T-helper 1 cell treated with Interleukin-12 subunit alpha and Interleukin-12 subunit beta and Interleukin-4 antibody, amounts not matched to agents 30 μg/mL and 1 μg/mL, for 36 hours (primary cell): ENCODE data around the gene C1orf232.

Source experiments
- H3K27ac Mint-ChIP-seq: one replicate; pipeline ENCODE4 v1.8.0; 2021; ENCODE audit warnings: mild to moderate bottlenecking, mixed read lengths
- H3K27me3 Mint-ChIP-seq: one replicate; pipeline ENCODE4 v1.8.0; 2021; ENCODE audit warnings: low read depth, mixed read lengths
- H3K36me3 Mint-ChIP-seq: one replicate; pipeline ENCODE4 v1.8.0; 2021; ENCODE audit warnings: low read depth, mixed read lengths
- H3K4me1 Mint-ChIP-seq: one replicate; pipeline ENCODE4 v1.8.0; 2021; ENCODE audit warnings: low read depth, mixed read lengths
- H3K4me3 Mint-ChIP-seq: one replicate; pipeline ENCODE4 v1.8.0; 2021; ENCODE audit warnings: mild to moderate bottlenecking, moderate library complexity, mixed read lengths
- H3K9me3 Mint-ChIP-seq: one replicate; pipeline ENCODE4 v1.8.0; 2021; ENCODE audit warnings: mixed read lengths

C1orf232 gene

GRCh38 chr1:26189331-26189730 is 20.6 kb upstream of the C1orf232 start:
- Mint-ChIP-seq H3K9me3 (no peaks in the 10 kb centered on the region), H3K4me1 (peaks cover 20% of the 10 kb centered on the region), H3K4me3 (no peak overlapping the region), H3K27me3 (peaks cover 8% of the 10 kb centered on the region), H3K36me3 (peaks cover 2% of the 10 kb centered on the region), H3K27ac (no peak overlapping the region)

DNA sequence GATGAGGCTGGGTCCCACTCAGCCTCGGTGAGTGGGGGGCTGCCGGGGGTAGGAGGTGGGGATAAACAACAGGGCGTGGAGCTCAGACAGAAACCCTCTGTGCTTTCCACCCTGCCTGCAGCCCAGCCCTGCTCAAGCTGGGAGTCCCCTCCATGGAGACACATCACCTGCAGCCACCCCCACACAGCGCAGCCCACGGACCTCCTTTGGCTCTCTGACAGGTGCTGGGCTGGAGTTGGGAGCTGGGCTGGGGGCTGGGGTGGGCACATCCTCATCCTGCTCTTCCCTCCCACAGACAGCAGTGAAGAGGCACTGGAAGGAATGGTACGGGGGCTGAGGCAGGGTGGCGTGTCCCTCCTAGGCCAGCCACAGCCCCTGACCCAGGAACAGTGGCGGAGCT is 19.7 kb upstream of the C1orf232 start:
- Mint-ChIP-seq H3K4me3 (no peak overlapping the region), H3K9me3 (no peaks in the 10 kb centered on the region), H3K4me1 (peaks cover 15% of the 10 kb centered on the region), H3K27ac (no peak overlapping the region), H3K36me3 (peaks cover 2% of the 10 kb centered on the region), H3K27me3 (peaks cover 3% of the 10 kb centered on the region)

GRCh38 chr1:26187882-26188281 is 19.1 kb upstream of the C1orf232 start:
- Mint-ChIP-seq H3K27me3 (peaks cover 3% of the 10 kb centered on the region), H3K4me3 (no peak overlapping the region), H3K36me3 (peaks cover 2% of the 10 kb centered on the region), H3K9me3 (no peaks in the 10 kb centered on the region), H3K4me1 (peaks cover 10% of the 10 kb centered on the region), H3K27ac (no peak overlapping the region)

DNA sequence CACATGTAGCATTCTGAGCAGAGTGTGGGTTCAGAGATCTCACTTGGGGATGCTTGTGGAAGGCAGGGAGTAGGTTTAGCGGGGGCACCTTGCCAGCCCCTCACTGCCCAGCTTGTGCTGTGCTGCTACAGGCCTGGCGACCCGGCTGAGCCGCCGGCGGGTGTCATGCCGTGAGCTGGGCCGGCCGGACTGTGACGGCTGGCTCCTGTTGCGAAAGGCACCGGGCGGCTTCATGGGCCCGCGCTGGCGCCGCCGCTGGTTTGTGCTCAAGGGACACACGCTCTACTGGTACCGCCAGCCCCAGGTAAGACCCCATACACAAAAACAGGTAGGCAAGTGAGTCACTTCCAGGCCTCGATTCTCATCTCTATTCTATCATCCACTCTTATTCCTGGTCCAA is 16.1 kb upstream of the C1orf232 start:
- Mint-ChIP-seq H3K27me3 (no peaks in the 10 kb centered on the region), H3K4me1 (no peaks in the 10 kb centered on the region), H3K4me3 (no peak overlapping the region), H3K27ac (no peak overlapping the region), H3K36me3 (no peaks in the 10 kb centered on the region), H3K9me3 (no peaks in the 10 kb centered on the region)

- Mint-ChIP-seq H3K4me1 (no peaks in the 10 kb centered on the region), H3K4me3 (no peak overlapping the region), H3K36me3 (no peaks in the 10 kb centered on the region), H3K27ac (no peak overlapping the region), H3K9me3 (no peaks in the 10 kb centered on the region), H3K27me3 (no peaks in the 10 kb centered on the region)
Measured at GRCh38 chr1:26184086-26184485, 15.3 kb upstream of the C1orf232 start.

GRCh38 chr1:26182383-26182696 is 13.6 kb upstream of the C1orf232 start:
- no peaks in the 10 kb centered on the region for H3K36me3 Mint-ChIP-seq
- no peak overlapping the region for H3K27ac Mint-ChIP-seq
- no peaks in the 10 kb centered on the region for H3K9me3 Mint-ChIP-seq
- H3K4me1 Mint-ChIP-seq = peaks cover 2% of the 10 kb centered on the region
- H3K4me3 Mint-ChIP-seq = no peak overlapping the region
- no peaks in the 10 kb centered on the region for H3K27me3 Mint-ChIP-seq

- H3K9me3 Mint-ChIP-seq = no peaks in the 10 kb centered on the region
- peaks cover 2% of the 10 kb centered on the region for H3K4me1 Mint-ChIP-seq
- H3K4me3 Mint-ChIP-seq = no peak overlapping the region
- H3K36me3 Mint-ChIP-seq = no peaks in the 10 kb centered on the region
- no peaks in the 10 kb centered on the region for H3K27me3 Mint-ChIP-seq
- H3K27ac Mint-ChIP-seq = no peak overlapping the region
Measured at GRCh38 chr1:26181586-26182382, 13.0 kb upstream of the C1orf232 start.

DNA sequence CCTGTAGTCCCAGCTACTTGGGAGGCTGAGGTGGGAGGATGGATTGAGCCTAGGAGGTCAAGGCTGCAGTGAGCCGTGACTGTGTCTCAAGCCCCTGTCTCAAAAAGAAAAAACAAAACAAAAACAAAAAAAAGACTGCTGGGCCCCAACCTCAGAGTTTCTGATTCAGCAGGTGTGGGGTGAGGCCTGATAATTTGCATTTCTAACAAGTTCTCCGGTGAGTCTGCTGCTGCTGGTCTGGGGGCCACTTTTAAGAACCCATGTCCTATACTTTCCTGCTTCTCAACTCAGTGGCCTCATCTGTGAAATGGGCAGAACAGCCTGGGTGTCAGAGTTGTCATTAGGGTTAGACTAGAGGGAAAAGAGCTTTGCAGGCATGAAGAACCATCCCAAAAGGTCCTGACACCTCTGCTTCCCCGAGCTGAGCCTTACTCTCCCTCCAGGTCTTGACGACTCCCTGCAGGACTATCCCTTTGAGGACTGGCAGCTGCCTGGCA is 11.3 kb upstream of the C1orf232 start:
- Mint-ChIP-seq H3K4me1 (peaks cover 2% of the 10 kb centered on the region), H3K9me3 (no peaks in the 10 kb centered on the region), H3K4me3 (no peak overlapping the region), H3K36me3 (no peaks in the 10 kb centered on the region), H3K27ac (no peak overlapping the region), H3K27me3 (no peaks in the 10 kb centered on the region)

GRCh38 chr1:26177182-26177684 is 8.5 kb upstream of the C1orf232 start, which contains the start of gene CNKSR1:
TSS of gene CNKSR1 (plus strand) at chr1:26177491. CDS start at chr1:26177548, 57 bp downstream.
- Mint-ChIP-seq H3K27me3 (no peaks in the 10 kb centered on the region), H3K36me3 (no peaks in the 10 kb centered on the region), H3K4me3 (peak within 1 kb of the TSS; percentile 60), H3K27ac (no peak within 1 kb of the TSS), H3K9me3 (no peaks in the 10 kb centered on the region), H3K4me1 (peaks cover 2% of the 10 kb centered on the region)

- H3K27me3 Mint-ChIP-seq = no peaks in the 10 kb centered on the region
- no peaks in the 10 kb centered on the region for H3K9me3 Mint-ChIP-seq
- H3K27ac Mint-ChIP-seq = no peak overlapping the region
- no peaks in the 10 kb centered on the region for H3K36me3 Mint-ChIP-seq
- no peak overlapping the region for H3K4me3 Mint-ChIP-seq
- H3K4me1 Mint-ChIP-seq = peaks cover 11% of the 10 kb centered on the region
Measured at GRCh38 chr1:26175346-26175745, 6.6 kb upstream of the C1orf232 start.

GRCh38 chr1:26171084-26172072 is 2.6 kb upstream of the C1orf232 start, which contains the start of gene ZNF593OS:
TSS of gene ZNF593OS (minus strand) at chr1:26171832. CDS start at chr1:26171661, 171 bp downstream.
- H3K4me1 Mint-ChIP-seq = peaks cover 20% of the 10 kb centered on the region
- H3K9me3 Mint-ChIP-seq = no peaks in the 10 kb centered on the region
- H3K27me3 Mint-ChIP-seq = peaks cover 12% of the 10 kb centered on the region
- no peak within 1 kb of the TSS for H3K27ac Mint-ChIP-seq
- H3K36me3 Mint-ChIP-seq = no peaks in the 10 kb centered on the region
- H3K4me3 Mint-ChIP-seq = peak within 1 kb of the TSS; percentile 84

- H3K27me3 Mint-ChIP-seq = peaks cover 19% of the 10 kb centered on the region
- peak overlapping the region; percentile 84 for H3K4me3 Mint-ChIP-seq
- peak overlapping the region; percentile 57 for H3K27ac Mint-ChIP-seq
- peaks cover 24% of the 10 kb centered on the region for H3K4me1 Mint-ChIP-seq
- H3K36me3 Mint-ChIP-seq = no peaks in the 10 kb centered on the region
- no peaks in the 10 kb centered on the region for H3K9me3 Mint-ChIP-seq
Measured at GRCh38 chr1:26170472-26170821, 1.7 kb upstream of the C1orf232 start.

GRCh38 chr1:26169669-26170471 is 1.1 kb upstream of the C1orf232 start, which contains the start of gene ZNF593:
TSS of gene ZNF593 (plus strand) at chr1:26169908. CDS start at chr1:26169984, 76 bp downstream.
- Mint-ChIP-seq H3K4me1 (peaks cover 29% of the 10 kb centered on the region), H3K36me3 (no peaks in the 10 kb centered on the region), H3K27me3 (peaks cover 25% of the 10 kb centered on the region), H3K4me3 (peak within 1 kb of the TSS; percentile 84), H3K9me3 (no peaks in the 10 kb centered on the region), H3K27ac (peak within 1 kb of the TSS; percentile 83)

DNA sequence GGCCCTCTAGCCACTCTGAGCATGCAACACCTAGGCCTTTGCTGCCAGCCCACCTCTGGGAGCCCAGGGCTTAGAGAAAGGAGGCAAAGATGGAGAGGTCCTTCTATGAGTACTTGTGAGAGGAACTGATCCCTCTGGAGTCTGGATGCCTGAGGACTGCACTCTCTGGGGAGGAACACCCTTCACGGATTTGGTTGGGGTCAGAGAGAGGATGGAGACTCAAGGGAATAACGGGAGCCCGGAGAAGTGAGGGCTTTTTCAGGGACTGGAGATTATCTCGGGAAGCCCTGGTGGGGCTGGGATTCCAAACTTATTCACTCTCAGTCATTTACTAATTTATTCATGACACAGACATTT is 413 bp upstream of the C1orf232 start:
- Mint-ChIP-seq H3K36me3 (no peaks in the 10 kb centered on the region), H3K9me3 (no peaks in the 10 kb centered on the region), H3K27ac (peak overlapping the region; percentile 45), H3K27me3 (peaks cover 29% of the 10 kb centered on the region), H3K4me3 (peak overlapping the region; percentile 84), H3K4me1 (peaks cover 31% of the 10 kb centered on the region)
